ENCODE results near the gene CHPF. TPM values are rescaled to one million over a fixed set of nuclear protein-coding genes. Genes with fewer than 3 reads are reported as not detected.

CHPF gene
- total RNA-seq, 1 experiment from 2014 or later, result 228 TPM

- DNase-seq (ENCODE audit: low read depth, low spot score), result no peak
- no TSS peak for BruUV-seq (replicated peaks)
- H3K27me3 ChIP-seq (ENCODE audit: insufficient read depth, low read length), result no peaks in the 10 kb centered on the region
Observed at GRCh38 chr2:219517954-219518778, 25.4 kb downstream of the CHPF start.

More at GRCh38 chr2:219517954-219518778, 25.4 kb downstream of the CHPF start:
- Histone ChIP-seq H3K9me2 (ENCODE audit: insufficient read depth) (no peaks in the 10 kb centered on the region), H3K36me3 (ENCODE audit: control insufficient read depth in 1 of 2, insufficient read depth in 2 of 2, low read length in 2 of 2) (no peaks in the 10 kb centered on the region), H3K27ac (ENCODE audit: low read depth, low read length) (no peak overlapping the region), H3K9ac (ENCODE audit: low read length) (no peak overlapping the region), H3K4me3 (replicated peaks in 1 of 2; ENCODE audit: low read depth in 1 of 2, low read length in 2 of 2) (no peak overlapping the region), H4K20me1 (ENCODE audit: insufficient read depth) (no peaks in the 10 kb centered on the region), H3K4me1 (ENCODE audit: control insufficient read depth in 1 of 2, insufficient read depth in 2 of 2, low read length in 2 of 2) (peaks cover 28 to 54% of the 10 kb centered on the region in 2 experiments), H3K9me3 (ENCODE audit: control insufficient read depth in 1 of 2, insufficient read depth in 1 of 2, low read depth in 1 of 2, low read length in 2 of 2) (no peaks in the 10 kb centered on the region), H2AFZ (ENCODE audit: low read depth, low read length, poor library complexity, severe bottlenecking) (no peak overlapping the region), H3K79me2 (ENCODE audit: insufficient read depth, low read length) (no peaks in the 10 kb centered on the region), H3K4me2 (ENCODE audit: low read length) (no peak overlapping the region)
- TF ChIP-seq POLR2AphosphoS5 (IDR thresholded peaks at IDR 0.05; ENCODE audit: low read depth, low read length), result no peak
- no peak for TF ChIP-seq CTCF (IDR thresholded peaks at IDR 0.05 in 2 of 3, conservative IDR thresholded peaks at IDR 0.05 in 1 of 3; ENCODE audit: borderline replicate concordance in 1 of 3, insufficient read depth in 1 of 3, low read depth in 2 of 3, low read length in 2 of 3)
- TF ChIP-seq, protein P1, sequence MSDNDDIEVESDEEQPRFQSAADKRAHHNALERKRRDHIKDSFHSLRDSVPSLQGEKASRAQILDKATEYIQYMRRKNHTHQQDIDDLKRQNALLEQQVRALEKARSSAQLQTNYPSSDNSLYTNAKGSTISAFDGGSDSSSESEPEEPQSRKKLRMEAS (IDR thresholded peaks at IDR 0.05), result no peak
- no peak for TF ChIP-seq POLR2A (IDR thresholded peaks at IDR 0.05; ENCODE audit: borderline replicate concordance, extremely low read depth, insufficient read depth, insufficient read length)
- no peak for TF ChIP-seq CEBPB (IDR thresholded peaks at IDR 0.05; ENCODE audit: low read depth)
- no peak for TF ChIP-seq ZBTB33 (IDR thresholded peaks at IDR 0.05; ENCODE audit: extremely low read depth, insufficient replicate concordance, low read length)
- TF ChIP-seq ZNF274 (IDR thresholded peaks at IDR 0.05; ENCODE audit: low read depth, low read length), result no peak
- no peak for TF ChIP-seq CBX3 (IDR thresholded peaks at IDR 0.05; ENCODE audit: low read depth)
- no peak for TF ChIP-seq SRF (IDR thresholded peaks at IDR 0.05; ENCODE audit: low read depth)
- no peak for TF ChIP-seq RAD21 (IDR thresholded peaks at IDR 0.05; ENCODE audit: low read depth)
- no peak for TF ChIP-seq SP1 (IDR thresholded peaks at IDR 0.05; ENCODE audit: low read depth)
- no peak for ATAC-seq
- ChIA-PET RAD21 (ENCODE audit: low non-redundant PET in 1 of 2, low total read pairs in 2 of 2, uncharacterized antibody in 2 of 2, unreplicated experiment in 2 of 2) (no interaction called here), CTCF (interaction anchor here (1.6 to 2.9 kb wide), 3 partner anchors 12 to 23 kb away, joined by 5 to 14 read pairs (median 11); partner anchors contain the start of gene GMPPA), POLR2A (no interaction called here)
- intact Hi-C loops (cut with micrococcal nuclease), result no loop called here

Measured in HCT116 (cell line).